GM21390 (cell line): Measurements from ENCODE around the gene RFTN1.

Experiments used
- ATAC-seq: cut with Tn5 transposase; IDR thresholded peaks from one replicate; pipeline ENCODE4 v1.9.1; 2021; ENCODE audit not compliant: unreplicated experiment

RFTN1 gene

DNA sequence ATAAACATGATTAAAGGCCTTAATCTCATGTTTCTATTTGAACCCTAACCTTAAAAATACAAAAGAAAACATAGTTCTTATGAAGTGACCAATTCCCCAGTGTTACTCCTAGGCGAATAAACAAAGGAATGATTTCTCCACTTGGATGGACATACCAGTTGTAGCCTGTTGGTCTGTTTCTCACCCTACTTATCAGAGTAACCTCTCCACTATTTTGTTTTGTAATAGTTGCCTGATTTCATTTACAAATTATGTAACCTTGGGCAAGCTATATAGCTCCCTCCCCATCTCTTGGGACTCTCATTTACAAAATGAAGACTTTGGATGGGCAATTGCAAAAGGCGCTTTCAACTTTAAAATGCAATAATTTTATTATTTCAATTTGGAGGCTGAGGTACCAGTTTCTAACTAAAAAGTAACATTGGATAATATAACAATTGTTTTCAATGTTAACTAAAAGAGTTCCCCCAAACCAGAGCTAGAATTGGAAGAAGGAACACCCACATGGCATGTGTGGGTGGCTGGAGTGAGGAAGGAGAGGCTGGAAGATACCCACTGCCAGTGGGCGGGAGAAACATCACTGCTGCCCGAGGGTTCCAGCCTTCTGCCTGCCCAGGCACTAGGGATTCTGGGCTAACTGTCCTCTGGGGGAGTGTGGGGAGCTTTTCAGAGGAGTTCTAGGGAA, 74.2 kb downstream of the RFTN1 start:
- ATAC-seq = no peak

DNA sequence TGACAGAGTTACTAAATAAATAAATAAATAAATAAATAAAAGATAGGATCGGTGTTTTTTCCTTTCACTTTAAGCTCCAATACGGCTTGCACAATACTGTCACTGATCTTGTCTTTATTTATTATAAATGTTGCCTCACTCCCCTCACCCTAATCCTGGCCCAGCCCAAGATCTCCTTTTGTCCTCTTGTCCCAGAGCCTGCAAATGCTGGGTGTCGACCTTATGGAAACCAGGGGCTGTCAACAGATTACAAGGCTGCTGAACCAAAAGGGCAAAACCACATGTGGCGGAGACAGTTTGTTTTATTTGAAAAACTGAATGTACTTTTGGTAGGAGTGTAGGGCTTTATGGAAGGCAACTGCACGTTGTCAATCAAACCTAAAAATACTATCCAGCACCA, 75.9 kb downstream of the RFTN1 start:
- no peak for ATAC-seq

DNA sequence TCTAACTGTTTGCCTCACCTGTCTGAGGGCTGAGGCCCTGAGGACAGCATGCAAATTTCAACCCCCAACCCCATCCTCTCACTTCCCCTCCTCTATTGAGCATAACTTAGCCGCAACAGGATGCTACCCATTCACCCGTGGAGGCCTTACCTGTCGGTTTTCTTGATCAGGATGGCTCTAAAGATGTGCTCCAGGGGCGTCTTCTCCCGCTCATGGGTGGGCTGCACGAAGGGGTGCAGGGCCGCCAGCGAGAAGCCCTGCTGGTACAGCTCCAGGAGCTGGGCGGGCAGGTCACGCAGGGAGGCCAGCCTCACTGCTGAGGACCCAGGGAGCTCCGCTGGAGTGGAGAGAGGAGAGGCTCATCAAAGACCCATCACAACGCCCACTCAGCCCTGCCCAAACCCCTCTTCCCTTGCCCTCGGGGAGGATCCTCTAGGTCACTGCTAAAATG, 79.8 kb downstream of the RFTN1 start:
- peak; percentile 74 for ATAC-seq

DNA sequence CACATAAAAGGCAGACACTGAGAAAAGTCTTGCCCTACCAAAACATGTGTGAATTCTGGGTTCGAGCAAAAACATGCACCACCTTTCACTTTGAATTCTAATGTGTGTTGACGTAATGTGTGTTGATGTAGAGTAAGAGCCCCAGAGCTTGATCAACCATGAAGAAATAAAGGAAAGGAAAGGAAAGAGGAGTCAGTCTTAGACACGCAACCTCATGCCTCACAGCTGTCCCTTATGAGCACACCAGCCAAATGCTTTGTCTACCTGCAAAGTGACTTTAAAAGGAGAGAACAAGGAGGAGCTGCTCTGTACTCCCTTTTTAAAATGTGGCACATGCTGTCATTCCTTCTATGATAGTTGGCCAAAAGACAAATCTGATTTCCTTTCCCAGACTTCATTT, 80.8 kb downstream of the RFTN1 start:
- ATAC-seq = peak; percentile 23

DNA sequence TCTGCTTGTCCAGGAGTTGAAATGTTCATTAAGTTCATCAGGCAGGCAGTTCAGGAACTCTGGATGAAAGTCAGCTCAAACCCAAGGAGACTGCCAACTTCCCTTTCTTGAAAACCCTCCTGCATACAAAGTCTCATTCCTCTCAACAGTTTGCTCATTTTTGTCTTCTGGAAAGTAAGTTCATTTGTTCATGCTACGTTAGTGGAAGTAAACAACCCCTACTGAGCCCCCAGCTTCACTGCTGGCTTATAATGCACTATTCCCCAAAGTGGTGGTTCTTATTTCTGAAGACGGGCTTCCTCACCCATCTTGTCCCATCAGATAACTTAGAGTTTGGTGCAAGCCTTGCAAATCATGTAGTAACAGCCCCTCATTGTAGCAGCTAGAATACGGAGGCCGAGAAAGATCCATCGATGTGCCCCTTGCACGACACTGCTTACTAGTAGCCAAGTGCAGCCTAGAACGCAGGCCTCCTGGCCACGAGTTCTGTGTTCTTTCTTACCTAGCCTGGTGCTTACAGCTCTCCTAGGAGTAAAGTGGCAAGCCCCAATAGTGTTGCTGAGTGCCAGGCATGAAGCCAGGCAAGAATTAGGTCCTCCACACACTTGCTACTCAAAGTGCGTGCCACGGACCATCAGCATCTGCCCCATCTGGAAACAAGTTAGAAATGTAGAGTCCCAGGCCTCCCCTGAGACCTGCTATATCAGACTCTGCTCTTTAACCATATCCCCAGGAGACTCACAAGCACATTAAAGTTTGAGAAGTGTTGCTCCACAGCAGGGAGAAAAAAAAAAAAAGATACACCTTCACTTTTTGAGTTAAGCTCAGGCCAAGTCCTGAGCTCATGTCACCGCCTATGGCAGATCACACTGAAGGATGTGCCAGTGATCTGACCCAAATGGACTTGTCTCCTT, 82.5 kb downstream of the RFTN1 start:
- peak; percentile 39 for ATAC-seq

DNA sequence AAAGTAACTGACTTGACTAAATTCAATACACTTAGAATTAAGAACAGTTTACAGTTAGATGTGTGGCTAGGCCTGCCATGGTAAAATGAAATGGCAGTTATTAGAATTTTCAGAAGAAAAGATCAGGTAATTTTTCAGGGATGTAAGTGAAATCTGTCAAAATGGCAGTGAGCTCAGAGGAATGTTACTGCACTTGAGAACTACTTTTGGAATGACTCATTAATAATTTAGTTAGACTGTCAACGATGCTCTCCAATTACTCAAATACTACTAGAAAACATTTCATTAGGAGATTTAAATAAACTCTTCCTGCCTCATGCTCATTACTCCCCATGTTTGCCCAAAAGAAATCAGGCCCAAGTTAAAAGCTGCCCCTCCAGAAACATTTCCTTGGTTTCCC, 84.4 kb downstream of the RFTN1 start:
- ATAC-seq = no peak

DNA sequence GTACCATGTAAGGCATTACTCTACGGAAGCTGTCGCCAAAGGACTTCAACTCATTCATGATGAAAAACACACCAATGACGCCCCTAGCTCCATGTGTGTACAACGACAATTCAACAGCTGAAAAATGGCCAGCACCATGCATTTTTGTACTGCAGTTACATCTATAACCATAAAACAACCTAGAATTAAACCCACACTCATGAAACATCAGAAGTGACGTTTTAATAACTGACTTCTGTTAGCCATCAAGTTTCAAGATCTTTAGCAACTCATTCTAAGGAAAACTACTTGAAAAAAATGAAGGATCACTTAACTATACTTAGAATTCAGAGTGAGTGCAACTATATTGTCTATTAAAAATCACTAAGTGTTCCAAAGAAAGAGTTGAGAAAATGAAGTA, 84.9 kb downstream of the RFTN1 start:
- ATAC-seq = no peak

DNA sequence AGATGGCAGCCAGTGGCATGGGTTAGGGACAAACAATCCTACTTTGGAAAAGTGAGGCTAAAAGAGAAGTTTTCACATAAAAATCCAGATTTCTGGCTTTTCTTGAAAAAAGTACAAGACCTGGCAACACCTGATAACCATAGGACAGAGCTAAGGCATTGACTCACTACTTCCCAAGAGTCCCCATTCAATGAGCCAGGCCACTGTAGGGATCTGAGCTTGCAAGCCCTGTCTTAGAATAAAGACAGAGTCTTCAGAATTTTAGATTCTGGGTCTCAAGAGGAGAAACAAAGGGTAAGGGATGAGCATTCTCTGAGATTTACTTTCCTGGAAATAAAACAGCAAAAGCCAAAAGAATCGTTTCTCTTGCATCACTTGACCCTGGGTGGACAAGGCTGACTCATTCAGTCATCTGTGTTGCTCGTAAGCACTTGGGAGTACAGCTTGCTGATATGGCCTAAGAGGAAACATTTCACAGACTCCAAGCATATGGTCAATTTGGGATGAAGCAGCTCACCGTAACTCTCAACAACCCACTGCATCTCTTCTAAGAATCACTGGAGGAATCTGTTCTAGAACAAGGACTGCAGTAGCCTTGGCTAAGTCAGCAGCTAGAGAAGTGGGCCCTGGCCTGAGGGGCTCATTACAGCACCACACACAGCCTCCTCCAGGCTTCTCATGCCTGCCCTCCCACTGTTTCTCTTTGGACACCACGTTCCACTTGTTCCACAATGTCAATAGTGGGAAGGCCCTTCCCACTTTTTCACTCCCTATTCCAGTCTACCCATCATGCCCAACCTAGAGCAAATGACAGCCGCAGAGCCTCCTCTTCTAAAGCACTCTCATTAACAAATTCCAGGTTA, 86.2 kb downstream of the RFTN1 start:
- no peak for ATAC-seq

DNA sequence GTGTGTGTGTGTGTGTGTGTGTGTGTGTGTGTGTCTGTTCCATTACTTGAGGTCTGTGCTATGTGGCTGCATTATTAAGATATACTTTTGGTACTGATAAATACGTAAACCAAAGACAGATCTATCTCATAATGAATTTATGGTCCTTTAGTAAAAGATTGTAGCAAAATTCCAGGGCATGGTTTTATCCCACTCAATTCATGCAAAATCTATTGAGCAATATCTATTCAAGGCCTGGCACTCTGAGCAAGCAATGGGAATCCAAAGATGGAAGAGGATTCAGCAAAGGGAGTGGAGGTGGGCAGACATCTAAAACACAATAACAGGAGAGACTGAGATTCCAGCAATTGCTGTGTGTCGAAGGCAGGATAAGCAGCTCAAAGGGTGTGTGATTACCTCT, 86.8 kb downstream of the RFTN1 start:
- no peak for ATAC-seq

DNA sequence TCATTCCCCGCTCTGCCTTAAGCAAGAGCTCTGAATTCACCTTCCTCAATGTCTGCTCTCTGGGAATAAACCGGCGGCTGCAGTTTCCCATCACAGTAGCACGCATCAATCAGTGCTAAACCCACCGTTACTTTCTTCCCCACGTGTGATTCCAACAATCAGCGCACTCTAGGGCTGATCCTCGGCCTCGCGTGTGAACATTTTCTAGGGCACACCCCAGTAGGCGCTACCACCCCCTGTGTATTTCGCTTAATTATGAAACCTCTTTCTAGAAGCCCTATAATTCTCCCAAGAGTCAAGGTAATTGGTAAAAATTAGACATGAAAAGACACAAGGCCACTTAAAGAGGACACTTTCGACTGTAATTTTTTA, 87.5 kb downstream of the RFTN1 start:
- no peak for ATAC-seq

DNA sequence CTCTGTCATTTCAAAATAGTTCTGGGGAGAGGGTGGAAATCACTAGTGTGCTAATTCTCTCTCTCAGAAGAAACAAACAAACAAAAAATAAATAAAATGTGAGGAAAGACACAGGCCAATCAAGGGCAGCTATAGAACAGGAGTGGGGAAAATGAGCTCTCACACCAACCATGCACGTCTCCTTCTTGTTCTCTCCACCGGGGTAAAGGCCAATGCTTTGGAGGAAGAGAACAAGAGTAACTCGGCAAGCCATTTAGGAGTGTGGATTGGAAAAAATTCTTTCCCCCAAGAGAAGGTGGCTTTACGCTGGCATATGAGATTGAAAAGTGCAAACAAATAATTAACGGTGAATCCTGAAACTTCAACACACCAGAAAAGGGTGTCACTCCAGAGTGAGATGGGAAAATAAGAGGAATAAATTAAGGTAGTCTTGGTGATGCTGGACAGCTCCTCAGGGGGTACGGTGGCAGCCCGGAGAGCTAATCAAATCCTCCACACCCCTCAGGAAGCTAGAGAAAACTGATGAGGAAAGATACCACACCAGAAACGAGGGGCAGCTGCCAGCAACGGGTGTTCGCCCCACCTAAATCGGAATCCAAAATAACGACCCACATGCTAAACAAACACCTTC, 88.0 kb downstream of the RFTN1 start:
- no peak for ATAC-seq

DNA sequence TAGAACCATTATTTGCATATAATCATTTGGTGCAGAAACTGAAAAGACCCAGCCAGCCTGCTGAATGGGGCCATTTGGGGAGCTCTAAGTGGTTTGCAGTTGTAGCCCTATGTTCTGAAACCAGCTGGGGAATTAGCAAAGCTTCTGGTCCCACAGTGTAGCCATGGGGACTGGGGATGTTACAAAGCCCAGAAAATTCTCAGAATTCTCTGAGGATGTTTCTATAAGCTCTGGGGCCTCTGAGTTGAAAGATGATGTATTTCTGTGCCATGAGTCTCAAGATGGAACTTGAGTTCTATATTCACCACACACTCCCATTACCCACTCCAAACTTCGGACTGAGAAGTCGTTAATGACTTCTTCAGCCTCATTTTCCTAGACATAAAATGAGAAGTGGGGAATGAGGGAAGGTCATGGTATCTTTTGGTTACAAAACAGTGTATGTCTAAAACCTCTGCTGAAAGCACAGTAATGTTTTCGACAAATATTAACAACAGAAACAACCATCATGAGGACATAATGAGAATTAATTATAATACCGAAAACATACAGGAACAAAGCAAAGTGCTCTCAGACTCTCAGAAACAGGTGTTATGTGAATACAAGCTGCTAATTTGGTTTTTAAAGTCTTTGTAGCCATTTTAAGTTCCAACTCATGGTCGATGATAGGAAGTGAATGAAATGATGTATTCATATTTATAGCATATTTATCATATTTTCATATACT, 89.4 kb downstream of the RFTN1 start:
- ATAC-seq = peak; percentile 84

DNA sequence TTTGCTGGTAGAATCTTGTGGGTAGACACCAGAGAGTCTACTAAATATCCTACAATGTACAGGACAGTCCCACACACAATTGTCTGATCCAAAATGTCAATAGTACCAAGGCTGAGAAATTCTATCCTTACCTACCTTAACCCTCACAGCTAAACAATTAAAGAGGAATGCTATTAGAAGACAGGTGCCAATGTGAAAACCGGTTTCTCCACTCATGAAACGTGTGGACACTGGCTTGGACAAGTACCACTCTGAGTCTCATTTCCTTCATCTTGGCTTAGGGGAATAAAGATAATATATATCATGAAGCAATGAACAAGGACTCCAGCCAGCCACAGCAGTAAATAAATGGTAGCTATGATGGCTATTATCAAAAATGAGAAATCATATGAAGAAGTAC, 90.2 kb downstream of the RFTN1 start:
- ATAC-seq = no peak

DNA sequence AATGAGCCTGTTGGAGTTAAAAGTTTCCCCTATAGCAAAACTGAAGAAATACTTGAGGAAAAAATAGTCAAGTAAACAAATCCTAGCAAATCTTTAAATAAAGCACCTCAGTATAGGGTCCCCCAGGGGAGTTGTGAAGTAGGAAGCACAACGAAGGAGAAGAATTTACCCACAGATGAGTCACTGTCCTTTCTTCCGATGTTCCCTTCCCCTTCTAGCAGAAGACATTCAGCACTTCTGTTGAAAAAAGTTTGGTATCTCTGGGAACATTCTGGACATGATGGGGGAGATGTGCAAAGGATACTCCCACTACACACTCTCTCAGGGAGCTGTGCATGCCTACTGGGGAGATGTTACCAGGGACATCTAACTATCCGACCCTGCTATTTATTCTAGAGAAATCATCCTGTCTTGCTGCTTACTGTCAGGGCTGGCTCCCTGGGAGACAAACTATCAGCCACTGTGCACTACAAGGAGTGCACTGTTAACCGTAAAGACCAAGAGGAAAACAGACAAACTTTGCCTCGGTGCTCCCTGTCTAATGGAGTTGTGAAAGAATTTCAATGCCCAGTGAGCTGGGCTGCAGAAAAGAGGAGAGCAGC, 93.8 kb downstream of the RFTN1 start:
- ATAC-seq = no peak

DNA sequence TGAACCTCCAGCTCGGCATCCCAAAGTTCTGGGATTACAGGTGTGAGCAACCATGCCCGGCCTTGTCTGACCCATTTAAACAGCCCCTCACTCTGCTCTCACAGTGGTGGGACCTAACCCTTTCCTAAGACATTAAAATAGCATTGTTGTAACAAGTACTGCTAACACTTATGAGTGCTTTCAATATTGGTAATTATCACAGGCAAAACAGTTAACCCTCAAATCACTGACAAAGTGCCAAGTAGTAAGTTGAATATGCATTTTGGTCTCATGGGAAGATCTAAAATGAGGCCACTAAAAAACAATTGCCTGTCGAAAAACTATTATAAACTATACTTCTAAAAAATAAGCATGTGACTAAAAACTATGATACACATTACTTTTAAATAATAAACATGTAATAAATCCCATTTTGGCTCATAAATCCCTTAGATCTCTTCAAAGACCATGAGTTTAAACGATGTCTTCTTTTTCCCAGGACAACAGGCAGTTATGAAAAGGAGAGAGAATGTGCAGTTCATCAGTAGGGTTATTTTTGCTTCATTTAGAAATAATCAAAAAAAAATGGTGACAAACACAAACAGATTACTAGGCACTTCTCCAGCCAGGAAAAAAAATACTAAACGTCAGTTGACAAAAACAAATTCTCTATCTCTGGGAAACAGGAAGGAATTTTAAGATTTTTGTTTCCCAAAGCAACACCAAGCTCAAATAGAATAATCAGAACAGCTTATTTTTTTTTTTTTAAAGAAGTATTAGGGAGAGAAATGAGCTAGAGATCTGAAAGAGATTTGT, 95.4 kb downstream of the RFTN1 start:
- no peak for ATAC-seq

DNA sequence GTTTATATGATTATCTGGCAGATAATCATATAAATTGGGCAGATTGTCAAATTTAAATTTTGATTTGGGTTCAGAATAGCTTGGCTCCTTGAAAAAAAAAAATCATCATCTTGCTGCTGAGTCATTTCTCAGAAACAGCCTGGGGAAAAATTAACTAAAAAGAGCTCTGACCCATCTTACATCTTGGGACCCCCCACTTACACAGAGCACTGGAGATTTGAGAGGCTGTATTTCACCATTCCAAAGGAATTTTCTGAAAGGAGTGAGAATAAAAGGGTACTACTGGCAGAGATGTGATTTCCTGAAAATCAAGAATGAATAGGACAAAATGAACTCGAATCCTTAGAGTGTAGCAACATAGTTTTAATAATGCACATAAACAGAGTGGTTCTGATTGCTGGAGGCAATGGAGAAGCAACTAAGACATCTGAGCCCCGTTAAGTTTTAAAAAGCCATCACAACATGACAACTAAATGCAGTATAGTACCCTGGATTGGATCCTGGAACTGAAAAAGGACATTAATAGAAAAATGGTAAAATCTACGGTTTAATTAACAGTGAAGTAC, 97.5 kb downstream of the RFTN1 start:
- no peak for ATAC-seq

DNA sequence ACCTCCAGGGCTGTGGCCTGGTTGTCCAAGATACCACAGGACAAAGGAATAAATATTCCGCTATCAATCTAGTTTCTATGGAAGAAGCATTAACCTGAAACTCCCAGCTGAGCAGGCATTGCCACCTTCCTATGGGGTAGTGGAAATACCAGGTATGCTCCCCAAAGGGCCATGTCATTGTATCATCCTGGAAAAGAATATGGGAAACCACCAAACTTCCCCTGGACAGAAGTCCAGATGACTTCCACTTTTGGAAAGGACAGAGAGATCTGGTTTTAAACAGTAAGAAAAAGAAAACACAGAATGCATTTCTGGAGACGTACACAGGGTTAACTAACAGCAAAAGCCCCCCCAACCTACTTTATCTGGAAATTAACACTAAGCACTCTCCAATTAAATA, 100.2 kb downstream of the RFTN1 start:
- ATAC-seq = no peak

DNA sequence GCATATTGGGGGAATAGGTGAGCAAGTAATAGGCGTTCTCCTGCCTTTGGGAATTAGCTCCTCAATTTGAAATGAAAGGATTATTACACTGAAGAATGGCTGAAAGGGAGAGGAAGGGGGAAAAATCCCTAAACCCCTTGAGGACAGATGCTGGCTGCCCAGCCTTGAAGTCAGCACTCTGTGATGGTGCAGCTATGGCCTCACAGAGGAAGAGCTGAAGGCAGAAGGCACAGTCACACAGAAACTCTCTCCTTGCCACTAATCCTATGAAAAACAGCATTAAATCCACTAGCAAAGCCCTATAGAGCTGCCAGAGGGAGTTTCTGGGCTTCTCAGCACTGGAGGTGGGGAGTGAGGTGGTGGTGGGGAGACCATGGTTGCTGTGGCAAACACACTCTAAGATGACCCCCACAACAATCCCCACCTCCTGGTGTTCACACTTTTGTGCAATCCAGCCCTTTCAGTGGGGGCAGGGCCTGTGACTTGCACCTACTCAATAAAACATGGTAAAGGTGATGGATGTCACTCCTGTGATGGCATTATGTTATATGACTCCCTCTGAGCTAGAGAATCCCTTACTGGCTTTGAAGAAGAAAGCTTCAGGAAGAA, 101.2 kb downstream of the RFTN1 start:
- peak; percentile 41 for ATAC-seq
